Right lobe of liver (tissue), 4 donors: ENCODE results near the gene NRF1.

ENCODE experiments used
- POLR2A ChIP-seq: fragments of 450-650 bp; IDR thresholded peaks from one replicate; pipeline ENCODE4 v1.6.1; 2017; ENCODE audit warnings: antibody characterized with exemption, mild to moderate bottlenecking
- TF ChIP-seq, protein P1 (sequence below), 4 donors: fragments of 200-600 bp in 3 of 4; fragments of 450-650 bp in 1 of 4; IDR thresholded peaks; one replicate each; pipeline versions ENCODE4 v1.5.1 to v1.8.0; 2016 to 2022; ENCODE audit warnings: antibody characterized with exemption in 4 of 4, mild to moderate bottlenecking in 2 of 4
- donor health status: DM: no; HTN: no; CAD: no.
- donor health status: DM: no; HTN: no; CAD: no.
- donor health status: DM: no; HTN: yes; CAD: no.

DNA sequence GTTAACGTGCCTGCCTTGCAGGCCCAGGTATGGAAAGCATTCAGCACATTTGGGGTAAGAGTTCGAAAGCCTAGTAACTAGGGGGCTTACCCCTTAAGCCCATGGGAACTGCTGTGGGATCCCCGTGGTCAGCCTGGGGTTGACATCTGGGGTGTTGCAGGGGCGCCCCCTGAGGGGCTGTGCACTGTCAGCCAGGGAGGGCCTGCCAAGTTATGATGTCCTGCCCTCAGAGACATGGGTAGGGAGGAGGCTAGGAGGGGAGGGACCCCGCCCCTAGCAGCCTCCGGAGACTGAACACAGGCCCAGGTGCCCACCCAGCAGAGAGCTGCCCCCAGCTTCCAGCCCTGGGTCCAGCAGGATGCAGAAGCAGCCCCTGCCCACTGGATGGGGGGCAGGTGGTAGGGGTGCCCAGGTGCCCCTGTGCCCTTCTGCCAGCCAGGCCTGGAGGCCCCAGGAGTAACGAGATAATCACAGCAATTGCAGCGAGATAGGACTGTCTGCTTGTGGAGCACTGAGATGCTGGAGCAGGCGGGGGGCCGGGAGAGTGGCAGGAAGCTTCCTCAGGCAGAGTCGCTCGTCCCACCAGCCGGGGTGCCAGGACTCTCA lies 187.9 kb downstream of the NRF1 start:
- TF ChIP-seq, protein P1, sequence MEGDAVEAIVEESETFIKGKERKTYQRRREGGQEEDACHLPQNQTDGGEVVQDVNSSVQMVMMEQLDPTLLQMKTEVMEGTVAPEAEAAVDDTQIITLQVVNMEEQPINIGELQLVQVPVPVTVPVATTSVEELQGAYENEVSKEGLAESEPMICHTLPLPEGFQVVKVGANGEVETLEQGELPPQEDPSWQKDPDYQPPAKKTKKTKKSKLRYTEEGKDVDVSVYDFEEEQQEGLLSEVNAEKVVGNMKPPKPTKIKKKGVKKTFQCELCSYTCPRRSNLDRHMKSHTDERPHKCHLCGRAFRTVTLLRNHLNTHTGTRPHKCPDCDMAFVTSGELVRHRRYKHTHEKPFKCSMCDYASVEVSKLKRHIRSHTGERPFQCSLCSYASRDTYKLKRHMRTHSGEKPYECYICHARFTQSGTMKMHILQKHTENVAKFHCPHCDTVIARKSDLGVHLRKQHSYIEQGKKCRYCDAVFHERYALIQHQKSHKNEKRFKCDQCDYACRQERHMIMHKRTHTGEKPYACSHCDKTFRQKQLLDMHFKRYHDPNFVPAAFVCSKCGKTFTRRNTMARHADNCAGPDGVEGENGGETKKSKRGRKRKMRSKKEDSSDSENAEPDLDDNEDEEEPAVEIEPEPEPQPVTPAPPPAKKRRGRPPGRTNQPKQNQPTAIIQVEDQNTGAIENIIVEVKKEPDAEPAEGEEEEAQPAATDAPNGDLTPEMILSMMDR (IDR thresholded peaks at IDR 0.05) = no peak
- TF ChIP-seq POLR2A = no peak
